ENCODE measurements around the gene AP2B1. TPM values are rescaled to one million over a fixed set of nuclear protein-coding genes. Genes with fewer than 3 reads are reported as not detected.

Gene AP2B1
- total and polyA plus RNA-seq, 5 donors = 39.7 to 144 (median 132) TPM

DNA sequence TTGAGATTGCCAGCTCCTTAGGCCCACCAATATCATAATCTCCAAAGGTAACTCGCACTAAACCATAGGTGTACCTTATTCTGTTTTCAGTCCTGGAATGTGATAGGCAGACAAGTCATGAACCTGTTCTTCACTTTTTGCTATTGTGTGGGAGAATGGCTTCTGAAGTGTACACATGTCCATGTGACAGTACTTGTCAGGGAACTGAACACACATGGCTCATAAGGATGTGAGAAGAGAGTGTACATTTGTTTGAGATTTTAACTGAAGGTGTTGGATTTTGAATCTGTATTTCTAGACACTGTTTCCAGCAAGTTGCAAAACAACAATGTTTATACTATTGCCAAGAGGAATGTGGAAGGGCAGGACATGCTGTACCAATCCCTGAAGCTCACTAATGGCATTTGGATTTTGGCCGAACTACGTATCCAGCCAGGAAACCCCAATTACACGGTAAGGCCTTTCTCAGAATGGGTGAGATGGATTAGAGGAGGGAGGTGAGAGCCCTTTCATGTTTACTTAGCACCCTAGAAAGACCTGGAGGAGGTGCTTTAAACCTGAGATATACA is 129.9 kb downstream of the AP2B1 start:
- H3K4me3 ChIP-seq (ENCODE audit: low read length) = no peak overlapping the region
- H3K27ac ChIP-seq (ENCODE audit: low read length) = peak overlapping the region; percentile 72
- no peak for DNase-seq
- H3K9me3 ChIP-seq (ENCODE audit: control insufficient read depth, low read length) = no peaks in the 10 kb centered on the region
- no peaks in the 10 kb centered on the region for H3K27me3 ChIP-seq (ENCODE audit: control insufficient read depth, insufficient read depth)
- ATAC-seq = peak; percentile 54 to 55
- peaks cover 9% of the 10 kb centered on the region for H3K4me1 ChIP-seq (ENCODE audit: control insufficient read depth, insufficient read depth, low read length)
- intact Hi-C loops (cut with DNase I) = no loop called here
- 59% methylated on average over 4 of the region's 4 CpGs for WGBS

GRCh38 chr17:35717475-35717874 is 130.4 kb downstream of the AP2B1 start:
- 53% methylated on average over 2 of the region's 2 CpGs for WGBS
- DNase-seq (no peak), ATAC-seq (peak in 1 of 2 donors; percentile 7)
- Histone ChIP-seq H3K4me3 (ENCODE audit: low read length) (no peak overlapping the region), H3K4me1 (ENCODE audit: control insufficient read depth, insufficient read depth, low read length) (peaks cover 9% of the 10 kb centered on the region), H3K27ac (ENCODE audit: low read length) (peak overlapping the region; percentile 72), H3K9me3 (ENCODE audit: control insufficient read depth, low read length) (no peaks in the 10 kb centered on the region), H3K27me3 (ENCODE audit: control insufficient read depth, insufficient read depth) (no peaks in the 10 kb centered on the region)
- intact Hi-C loops (cut with DNase I) = no loop called here

DNA sequence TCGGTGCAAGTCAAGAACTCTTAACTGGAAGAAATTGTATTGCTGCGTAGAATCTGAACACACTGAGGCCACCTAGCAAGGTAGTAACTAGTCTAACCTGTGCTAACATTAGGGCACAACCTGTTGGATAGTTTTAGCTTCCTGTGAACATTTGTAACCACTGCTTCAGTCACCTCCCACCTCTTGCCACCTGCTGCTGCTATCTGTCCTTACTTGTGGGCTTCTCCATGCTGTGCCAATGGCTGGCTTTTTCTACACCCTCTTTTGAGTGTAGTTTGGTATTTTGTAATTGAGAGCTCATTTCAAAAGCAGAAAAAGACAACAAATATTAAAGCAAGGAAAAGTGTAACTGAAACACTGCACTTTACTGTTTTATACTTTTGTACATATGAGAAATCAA is 136.6 kb downstream of the AP2B1 start:
- WGBS = over 99% methylated on average over 2 of the region's 2 CpGs
- ATAC-seq = no peak

GRCh38 chr17:35725058-35725457 is 137.9 kb downstream of the AP2B1 start:
- Histone ChIP-seq H3K27me3 (ENCODE audit: control insufficient read depth, insufficient read depth) (no peaks in the 10 kb centered on the region), H3K4me3 (ENCODE audit: low read length) (no peak overlapping the region), H3K27ac (ENCODE audit: low read length) (no peak overlapping the region), H3K4me1 (ENCODE audit: control insufficient read depth, insufficient read depth, low read length) (peaks cover 5% of the 10 kb centered on the region), H3K9me3 (ENCODE audit: control insufficient read depth, low read length) (no peaks in the 10 kb centered on the region)
- no peak for DNase-seq
- no peak for ATAC-seq
- intact Hi-C loops (cut with DNase I) = loop anchor here in 1 of 4 donors (5.0 kb wide), 1 partner anchor 53 kb away; no protein-coding TSS in a partner anchor
- WGBS = 89% methylated on average over 4 of the region's 4 CpGs

More for the DNA sequence above, 136.6 kb downstream of the AP2B1 start:
- intact Hi-C loops (cut with DNase I) = no loop called here
- DNase-seq = no peak
- Histone ChIP-seq H3K4me1 (ENCODE audit: control insufficient read depth, insufficient read depth, low read length) (peaks cover 5% of the 10 kb centered on the region), H3K9me3 (ENCODE audit: control insufficient read depth, low read length) (no peaks in the 10 kb centered on the region), H3K4me3 (ENCODE audit: low read length) (no peak overlapping the region), H3K27me3 (ENCODE audit: control insufficient read depth, insufficient read depth) (no peaks in the 10 kb centered on the region), H3K27ac (ENCODE audit: low read length) (no peak overlapping the region)

DNA sequence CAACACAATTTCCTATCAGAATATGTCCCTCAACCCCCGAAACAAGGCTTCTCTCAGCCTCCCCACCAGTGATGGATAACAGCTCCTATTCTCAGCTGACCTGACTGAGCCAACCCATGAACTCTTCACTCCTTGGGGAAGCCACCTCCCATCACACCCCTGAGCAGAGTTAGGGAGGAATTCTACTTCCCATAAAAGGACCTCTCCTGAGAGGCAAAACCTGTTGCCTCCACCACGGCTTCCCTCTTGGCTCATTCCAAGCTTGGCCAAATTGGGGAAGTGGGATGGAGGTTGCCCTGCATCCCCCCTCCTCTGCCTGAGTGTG is 138.6 kb downstream of the AP2B1 start:
- intact Hi-C loops (cut with DNase I) = loop anchor here in 1 of 4 donors (5.0 kb wide), 1 partner anchor 53 kb away; no protein-coding TSS in a partner anchor
- Histone ChIP-seq H3K9me3 (ENCODE audit: control insufficient read depth, low read length) (no peaks in the 10 kb centered on the region), H3K27ac (ENCODE audit: low read length) (no peak overlapping the region), H3K4me1 (ENCODE audit: control insufficient read depth, insufficient read depth, low read length) (peaks cover 5% of the 10 kb centered on the region), H3K27me3 (ENCODE audit: control insufficient read depth, insufficient read depth) (no peaks in the 10 kb centered on the region), H3K4me3 (ENCODE audit: low read length) (no peak overlapping the region)
- DNase-seq (no peak), ATAC-seq (peak in 1 of 2 donors; percentile 35)
- 67% methylated on average over 2 of the region's 2 CpGs for WGBS

GRCh38 chr17:35726127-35726952 is 139.2 kb downstream of the AP2B1 start:
- intact Hi-C loops (cut with DNase I) = loop anchor here in 1 of 4 donors (5.0 kb wide), 1 partner anchor 54 kb away; no protein-coding TSS in a partner anchor
- Histone ChIP-seq H3K4me3 (ENCODE audit: low read length) (no peak overlapping the region), H3K9me3 (ENCODE audit: control insufficient read depth, low read length) (no peaks in the 10 kb centered on the region), H3K4me1 (ENCODE audit: control insufficient read depth, insufficient read depth, low read length) (peaks cover 7% of the 10 kb centered on the region), H3K27ac (ENCODE audit: low read length) (peak overlapping the region; percentile 6), H3K27me3 (ENCODE audit: control insufficient read depth, insufficient read depth) (no peaks in the 10 kb centered on the region)
- DNase-seq (peak; percentile 66 to 83 (median 82)), ATAC-seq (peak in 1 of 2 donors; percentile 27)
- 40% methylated on average over 6 of the region's 6 CpGs for WGBS

- DNase-seq (no peak), ATAC-seq (no peak)
- Histone ChIP-seq H3K9me3 (ENCODE audit: control insufficient read depth, low read length) (no peaks in the 10 kb centered on the region), H3K4me3 (ENCODE audit: low read length) (no peak overlapping the region), H3K4me1 (ENCODE audit: control insufficient read depth, insufficient read depth, low read length) (peaks cover 7% of the 10 kb centered on the region), H3K27ac (ENCODE audit: low read length) (peak overlapping the region; percentile 6), H3K27me3 (ENCODE audit: control insufficient read depth, insufficient read depth) (no peaks in the 10 kb centered on the region)
- intact Hi-C loops (cut with DNase I) = loop anchor here in 1 of 4 donors (5.0 kb wide), 1 partner anchor 55 kb away; no protein-coding TSS in a partner anchor
- WGBS = 59% methylated on average over 5 of the region's 5 CpGs
Measured at GRCh38 chr17:35726953-35727460, 139.9 kb downstream of the AP2B1 start.

GRCh38 chr17:35727635-35728034 is 140.5 kb downstream of the AP2B1 start:
- intact Hi-C loops (cut with DNase I) = loop anchor here in 1 of 4 donors (5.0 kb wide), 1 partner anchor 55 kb away; no protein-coding TSS in a partner anchor
- peaks cover 7% of the 10 kb centered on the region for H3K4me1 ChIP-seq (ENCODE audit: control insufficient read depth, insufficient read depth, low read length)

GRCh38 chr17:35728551-35728950 is 141.4 kb downstream of the AP2B1 start:
- Histone ChIP-seq H3K27me3 (ENCODE audit: control insufficient read depth, insufficient read depth) (no peaks in the 10 kb centered on the region), H3K4me1 (ENCODE audit: control insufficient read depth, insufficient read depth, low read length) (peaks cover 7% of the 10 kb centered on the region), H3K4me3 (ENCODE audit: low read length) (no peak overlapping the region), H3K27ac (ENCODE audit: low read length) (no peak overlapping the region), H3K9me3 (ENCODE audit: control insufficient read depth, low read length) (no peaks in the 10 kb centered on the region)
- ATAC-seq (no peak), DNase-seq (no peak)
- WGBS = 93% methylated on average over 3 of the region's 3 CpGs
- intact Hi-C loops (cut with DNase I) = loop anchor here in 1 of 4 donors (5.0 kb wide), 1 partner anchor 56 kb away; no protein-coding TSS in a partner anchor

More at GRCh38 chr17:35727635-35728034, 140.5 kb downstream of the AP2B1 start:
- ATAC-seq (no peak), DNase-seq (no peak)
- no peak overlapping the region for H3K4me3 ChIP-seq (ENCODE audit: low read length)
- H3K9me3 ChIP-seq (ENCODE audit: control insufficient read depth, low read length) = no peaks in the 10 kb centered on the region
- H3K27me3 ChIP-seq (ENCODE audit: control insufficient read depth, insufficient read depth) = no peaks in the 10 kb centered on the region
- 84% methylated on average over 5 of the region's 5 CpGs for WGBS
- H3K27ac ChIP-seq (ENCODE audit: low read length) = no peak overlapping the region

DNA sequence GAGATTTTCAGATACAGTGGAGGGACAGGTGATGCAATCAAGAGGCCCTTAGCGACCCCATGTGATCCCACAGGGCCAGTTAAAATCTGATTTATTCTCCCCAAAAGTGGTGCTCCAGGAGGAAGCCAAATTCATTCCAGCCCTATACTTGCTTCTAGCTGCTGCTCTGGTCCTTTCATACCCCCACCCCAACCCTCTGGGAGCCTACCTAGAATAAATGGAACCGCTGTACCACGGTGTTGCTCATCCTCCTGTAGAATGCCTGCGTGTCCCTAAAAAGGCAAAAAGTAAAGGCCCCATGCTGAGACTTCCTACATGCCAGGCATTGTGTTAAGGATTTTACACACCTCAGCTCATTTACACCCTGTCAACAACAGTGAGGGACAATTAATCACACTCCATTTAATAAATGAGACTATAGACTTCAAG is 142.3 kb downstream of the AP2B1 start:
- Histone ChIP-seq H3K9me3 (ENCODE audit: control insufficient read depth, low read length) (no peaks in the 10 kb centered on the region), H3K4me1 (ENCODE audit: control insufficient read depth, insufficient read depth, low read length) (peaks cover 7% of the 10 kb centered on the region), H3K4me3 (ENCODE audit: low read length) (no peak overlapping the region), H3K27ac (ENCODE audit: low read length) (no peak overlapping the region), H3K27me3 (ENCODE audit: control insufficient read depth, insufficient read depth) (no peaks in the 10 kb centered on the region)
- WGBS = 86% methylated on average over 4 of the region's 4 CpGs
- ATAC-seq (no peak), DNase-seq (no peak)
- intact Hi-C loops (cut with DNase I) = loop anchor here in 1 of 4 donors (5.0 kb wide), 1 partner anchor 57 kb away; no protein-coding TSS in a partner anchor

All from right cardiac atrium (tissue), 5 donors.